Measurements from ENCODE around the gene CES2. TPM values are rescaled to one million over a fixed set of nuclear protein-coding genes. Genes with fewer than 3 reads are reported as not detected.

CES2 gene
- total RNA-seq, 1 donor from 2014 or later: 35.1 TPM

- peaks cover 26% of the 10 kb centered on the region for H3K36me3 ChIP-seq
- H3K4me1 ChIP-seq: peaks cover 12% of the 10 kb centered on the region
- H3K27me3 ChIP-seq (ENCODE audit: low read depth): peaks cover 18% of the 10 kb centered on the region
- TF ChIP-seq CTCF (IDR thresholded peaks at IDR 0.05): no peak
- no peak for ATAC-seq
- no peak overlapping the region for H3K4me3 ChIP-seq
- no peak for DNase-seq
- H3K27ac ChIP-seq: no peak overlapping the region
- intact Hi-C loops (cut with DNase I): no loop called here
- H3K9me3 ChIP-seq: no peaks in the 10 kb centered on the region
Measured at GRCh38 chr16:66946974-66947301, 11.6 kb downstream of the CES2 start.

- ATAC-seq: peak; percentile 87 to 91
- intact Hi-C loops (cut with DNase I): no loop called here
Measured at GRCh38 chr16:66947302-66948065, 12.2 kb downstream of the CES2 start.

DNA sequence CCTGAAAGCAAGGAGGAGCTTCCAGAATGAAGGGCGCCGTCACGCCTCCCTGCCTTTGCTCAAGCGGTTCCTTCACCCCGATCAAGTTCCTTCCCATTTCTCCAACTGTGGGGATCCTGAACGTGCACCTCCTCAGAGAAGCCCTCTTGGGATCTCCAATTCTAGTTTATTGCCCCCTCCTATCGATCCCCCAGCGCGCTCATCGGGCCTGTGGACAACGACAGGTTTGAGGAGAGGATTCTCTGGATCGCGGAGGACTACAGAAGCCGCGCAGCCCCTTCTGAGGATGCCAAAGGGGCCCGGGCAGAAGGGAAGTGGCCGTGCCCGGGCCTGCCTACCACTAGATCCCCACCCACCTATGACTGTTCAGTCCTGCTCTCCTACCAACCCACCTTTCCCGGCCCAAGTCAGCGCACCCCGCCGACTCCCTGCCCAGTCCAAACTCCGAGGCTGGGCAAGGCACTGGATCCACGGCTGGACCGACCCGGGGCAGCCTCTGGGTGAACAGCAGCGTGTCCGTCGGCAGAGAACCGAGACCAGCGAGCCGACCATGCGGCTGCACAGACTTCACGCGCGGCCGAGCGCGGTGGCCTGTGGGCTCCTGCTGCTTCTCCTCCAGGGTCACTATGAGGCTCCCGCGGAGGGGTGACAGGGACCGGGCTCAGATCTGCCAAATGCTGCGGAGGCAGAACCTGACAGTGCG lies 13.0 kb downstream of the CES2 start:
- Histone ChIP-seq H3K9me3 (no peaks in the 10 kb centered on the region), H3K27ac (no peak overlapping the region), H3K36me3 (peaks cover 12% of the 10 kb centered on the region), H3K4me1 (peaks cover 12% of the 10 kb centered on the region), H3K4me3 (peak overlapping the region; percentile 59), H3K27me3 (ENCODE audit: low read depth) (peaks cover 18% of the 10 kb centered on the region)
- ATAC-seq (peak; percentile 40 to 50), DNase-seq (no peak)
- intact Hi-C loops (cut with DNase I): no loop called here
- no peak for TF ChIP-seq CTCF (IDR thresholded peaks at IDR 0.05)

More at GRCh38 chr16:66947302-66948065, 12.2 kb downstream of the CES2 start:
- H3K4me3 ChIP-seq: peak overlapping the region; percentile 59
- H3K36me3 ChIP-seq: peaks cover 20% of the 10 kb centered on the region
- H3K27me3 ChIP-seq (ENCODE audit: low read depth): peaks cover 18% of the 10 kb centered on the region
- DNase-seq: peak; percentile 81
- peaks cover 12% of the 10 kb centered on the region for H3K4me1 ChIP-seq
- no peaks in the 10 kb centered on the region for H3K9me3 ChIP-seq
- TF ChIP-seq CTCF (IDR thresholded peaks at IDR 0.05): peak; percentile 94
- H3K27ac ChIP-seq: no peak overlapping the region

GRCh38 chr16:66948837-66949225 lies 13.5 kb downstream of the CES2 start:
- TF ChIP-seq CTCF (IDR thresholded peaks at IDR 0.05): no peak
- ATAC-seq (peak in 1 of 2 donors; percentile 12), DNase-seq (no peak)
- Histone ChIP-seq H3K4me1 (peaks cover 12% of the 10 kb centered on the region), H3K36me3 (peaks cover 7% of the 10 kb centered on the region), H3K27me3 (ENCODE audit: low read depth) (peaks cover 18% of the 10 kb centered on the region), H3K4me3 (peak overlapping the region; percentile 59), H3K27ac (no peak overlapping the region), H3K9me3 (no peaks in the 10 kb centered on the region)
- intact Hi-C loops (cut with DNase I): no loop called here

- no peak for TF ChIP-seq CTCF (IDR thresholded peaks at IDR 0.05)
- peaks cover under 1% of the 10 kb centered on the region for H3K36me3 ChIP-seq
- no peaks in the 10 kb centered on the region for H3K9me3 ChIP-seq
- ATAC-seq: no peak
- intact Hi-C loops (cut with DNase I): no loop called here
- no peak for DNase-seq
- H3K4me3 ChIP-seq: no peak overlapping the region
- H3K27me3 ChIP-seq (ENCODE audit: low read depth): peaks cover 18% of the 10 kb centered on the region
- peaks cover 12% of the 10 kb centered on the region for H3K4me1 ChIP-seq
- no peak overlapping the region for H3K27ac ChIP-seq
Measured at GRCh38 chr16:66949472-66949871, 14.2 kb downstream of the CES2 start.
